Nucleus accumbens (tissue), 56 donors: ENCODE results near the gene HABP2.

Experiments
- DNase-seq, 56 donors: peaks; one replicate each; lab custom pipeline; 2025; lab: John Stamatoyannopoulos, UW

The HABP2 gene

DNA sequence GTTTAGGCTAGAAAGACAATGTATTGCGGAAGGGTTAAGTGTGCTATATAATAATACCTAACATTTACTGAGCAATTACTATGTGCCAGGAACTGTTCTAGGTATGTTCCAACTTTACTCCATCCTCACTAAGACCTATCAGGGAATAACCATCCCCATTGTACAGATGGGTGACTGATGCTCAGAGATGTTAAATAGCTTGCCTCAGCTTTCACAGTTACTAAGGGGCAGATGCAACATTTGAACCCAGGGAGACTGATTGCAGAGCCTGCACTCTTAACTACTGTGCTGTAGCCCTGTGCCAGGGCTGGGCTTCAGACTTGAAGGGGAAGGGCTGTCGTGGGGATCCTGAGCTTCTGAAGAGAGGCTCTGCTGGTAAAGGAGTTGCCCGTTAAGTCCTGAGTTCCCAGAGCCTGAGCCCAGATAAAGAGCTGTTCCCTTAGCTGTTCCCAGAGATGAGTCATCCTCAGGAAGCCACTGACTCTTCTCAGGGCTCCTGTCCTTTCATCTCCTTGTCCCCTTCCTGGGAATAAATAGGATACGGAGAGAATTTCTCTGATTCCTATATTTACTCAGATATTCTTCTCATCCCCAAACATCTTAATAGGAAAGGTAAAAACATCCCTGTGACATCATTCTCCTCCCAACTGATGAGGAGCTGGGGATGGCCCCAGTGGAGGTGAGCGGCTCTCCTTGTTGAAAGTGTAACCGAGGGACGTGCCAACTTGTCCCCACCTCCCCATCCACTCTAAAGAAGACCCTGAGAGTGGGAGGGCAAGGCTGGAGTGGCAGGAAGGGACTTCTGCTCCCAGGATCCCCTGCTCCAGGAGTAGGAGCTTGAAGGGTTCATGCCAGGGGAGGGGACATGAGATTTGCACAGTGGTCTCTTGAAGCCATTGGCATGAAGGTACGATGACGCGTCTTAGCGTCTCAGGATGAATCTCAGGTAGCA is 28.0 kb upstream of the HABP2 start:
- no peak for DNase-seq

DNA sequence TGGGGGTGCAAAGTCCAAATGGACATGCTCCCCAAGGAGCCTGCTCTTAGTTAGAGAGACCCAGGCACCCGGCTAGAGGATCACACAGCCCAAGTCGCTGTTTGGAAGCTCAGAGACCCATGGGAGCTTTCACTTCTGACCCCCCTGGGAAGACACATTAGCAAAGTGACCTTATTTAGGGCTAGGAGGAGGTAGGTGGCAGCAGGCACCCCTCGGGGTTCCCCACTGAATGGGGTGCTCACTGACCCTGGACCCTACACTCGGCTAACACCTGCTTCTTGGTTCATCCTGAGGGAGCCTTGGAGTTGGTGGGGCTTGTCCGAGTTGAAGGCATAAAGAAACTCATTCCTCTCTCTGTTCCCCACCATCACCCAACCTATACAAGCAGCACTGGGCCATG is 27.1 kb upstream of the HABP2 start:
- no peak for DNase-seq

DNA sequence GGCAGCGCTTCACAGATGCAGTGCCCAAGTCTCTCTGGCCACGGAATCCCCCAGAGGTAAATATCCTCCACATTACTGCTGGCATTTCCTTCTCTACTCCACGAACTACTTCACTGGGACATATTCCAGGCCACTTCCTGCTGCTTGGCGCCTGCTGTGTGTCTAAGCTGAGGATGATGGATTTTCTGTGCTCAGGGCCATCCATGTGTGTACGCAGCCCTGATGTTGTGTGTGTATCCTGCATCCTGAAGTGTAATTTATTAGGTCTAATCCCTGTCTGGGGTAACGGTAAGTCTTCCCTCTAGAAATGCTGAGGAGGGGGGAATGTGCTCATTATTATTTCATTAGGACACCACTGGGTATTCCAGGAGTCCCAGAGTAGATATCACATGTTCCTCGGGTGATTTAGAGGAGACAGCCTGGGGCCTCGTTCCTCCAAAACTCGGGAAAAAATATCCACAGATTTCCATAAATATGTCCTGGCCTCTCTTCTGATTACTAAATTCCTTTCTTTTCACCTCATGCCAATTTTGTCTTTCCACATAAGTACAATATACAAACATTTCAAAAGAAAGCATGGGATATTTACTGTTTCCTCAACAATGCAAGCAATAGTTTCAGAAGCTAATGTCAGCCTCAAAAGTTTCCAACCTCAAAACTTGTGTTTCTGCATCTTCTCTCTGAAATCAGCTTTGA is 25.5 kb upstream of the HABP2 start:
- DNase-seq = no peak

DNA sequence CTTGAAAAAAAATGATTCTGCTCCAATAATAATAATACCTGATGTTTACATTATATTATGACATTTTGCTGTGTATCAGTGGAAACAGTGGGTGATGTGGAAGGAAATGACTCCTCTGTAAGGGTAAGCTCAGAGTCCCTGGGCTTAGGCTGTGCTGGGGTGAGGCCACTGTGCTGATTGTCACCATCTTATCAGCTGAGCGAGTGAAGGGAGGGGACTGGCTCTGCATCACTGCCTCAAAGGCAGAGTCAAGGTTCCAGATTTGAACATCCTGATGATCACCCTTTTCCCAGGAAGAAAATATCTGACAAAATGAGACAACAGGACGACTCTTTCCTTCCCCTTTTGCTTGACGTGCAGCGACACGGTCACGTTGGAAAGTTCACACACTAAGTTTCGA is 24.0 kb upstream of the HABP2 start:
- DNase-seq = no peak

DNA sequence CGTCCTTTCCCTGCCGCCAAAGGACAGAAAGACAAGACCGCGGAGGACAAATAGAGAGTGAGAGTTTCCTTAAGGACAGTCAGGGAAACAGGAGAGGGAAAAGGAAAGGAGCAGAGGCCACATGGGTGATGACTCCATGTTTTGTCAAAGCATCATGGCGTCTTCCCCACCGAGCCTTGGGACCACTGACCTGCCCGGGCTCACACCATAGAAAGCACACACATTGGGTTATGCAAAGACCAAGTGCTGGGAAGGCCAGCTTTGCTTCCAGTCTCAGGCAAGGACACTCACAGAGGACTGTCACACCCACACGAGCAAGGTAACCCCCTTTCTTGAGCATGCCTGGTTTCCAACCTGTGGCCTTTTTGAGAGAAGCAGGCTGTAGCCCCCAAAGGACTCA is 23.3 kb upstream of the HABP2 start:
- DNase-seq = no peak

DNA sequence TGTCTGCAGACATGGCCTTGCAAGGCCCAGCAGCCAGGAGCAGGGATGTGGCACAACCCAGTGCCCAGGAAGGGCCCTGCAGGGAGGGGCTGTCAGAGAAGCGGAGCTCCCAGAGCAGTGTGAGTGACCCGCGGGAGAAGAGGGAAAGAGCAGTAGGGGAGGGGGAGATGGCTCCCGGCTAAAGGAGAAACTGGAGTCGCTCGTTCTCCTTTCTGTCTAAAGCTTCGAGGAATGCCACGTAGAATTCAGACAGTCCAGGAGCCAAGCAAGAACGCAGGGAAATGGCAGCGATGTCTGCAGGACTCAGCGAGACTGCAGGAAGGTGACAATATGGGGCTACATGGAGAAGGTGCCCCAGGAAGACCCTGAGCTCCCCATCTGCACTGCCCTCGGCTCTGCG is 22.4 kb upstream of the HABP2 start:
- DNase-seq = no peak

DNA sequence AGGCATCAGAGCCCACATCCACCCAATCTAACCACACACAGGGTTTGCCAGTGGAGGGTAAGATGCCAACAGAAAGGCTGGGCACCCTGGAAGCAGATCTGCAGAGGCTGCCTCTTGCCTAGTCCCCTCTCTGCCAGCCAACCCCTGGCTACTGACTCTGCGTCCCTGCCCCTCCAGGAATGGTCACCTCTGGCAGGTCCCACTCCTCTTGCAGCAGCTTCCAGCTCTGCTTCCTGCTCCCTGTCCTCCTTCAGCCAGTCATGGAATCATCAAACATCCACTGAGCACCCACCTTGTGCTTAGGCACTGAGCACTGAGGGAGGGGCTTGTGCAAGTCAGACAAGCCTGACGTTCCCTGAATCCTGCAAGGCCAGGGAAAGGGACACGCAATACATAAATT is 20.1 kb upstream of the HABP2 start:
- DNase-seq = no peak

DNA sequence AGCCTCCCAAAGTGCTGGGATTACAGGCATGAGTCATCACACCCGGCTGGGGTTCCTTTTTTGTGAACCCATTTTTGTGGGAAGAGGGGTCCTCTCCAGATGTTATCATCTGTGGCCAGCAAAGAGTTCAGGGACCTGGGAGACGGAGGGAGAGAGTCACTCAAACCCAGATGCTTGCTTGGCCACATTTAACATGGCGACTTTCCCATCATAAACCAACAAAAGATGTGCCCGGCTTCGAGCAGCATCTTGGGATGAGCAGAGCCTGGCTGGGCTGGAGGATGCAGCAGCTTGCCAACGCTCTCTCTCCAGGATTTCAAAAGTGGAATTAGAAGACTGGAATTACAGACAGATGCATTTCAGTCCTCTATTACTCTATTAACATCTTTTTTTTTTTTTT is 19.1 kb upstream of the HABP2 start:
- no peak for DNase-seq

DNA sequence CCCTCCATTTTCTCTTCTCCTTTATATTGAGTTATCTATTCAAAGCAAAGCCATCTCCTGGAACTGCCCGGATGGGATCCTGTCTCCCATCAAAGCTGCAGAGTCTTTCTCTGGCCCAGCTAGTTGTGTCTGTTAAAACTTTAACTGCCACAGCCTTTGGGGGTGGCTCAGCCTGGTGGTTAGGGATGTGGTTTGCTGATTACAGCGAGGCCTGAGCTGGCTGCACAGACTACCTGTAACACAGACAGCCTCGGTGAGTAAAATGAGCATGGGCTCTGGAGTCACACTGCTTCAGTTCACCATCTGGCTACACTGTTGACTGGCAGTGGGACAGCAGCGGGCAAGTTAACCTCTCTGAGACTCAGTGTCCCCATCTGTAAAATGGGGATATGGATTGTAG is 18.4 kb upstream of the HABP2 start:
- DNase-seq = no peak

DNA sequence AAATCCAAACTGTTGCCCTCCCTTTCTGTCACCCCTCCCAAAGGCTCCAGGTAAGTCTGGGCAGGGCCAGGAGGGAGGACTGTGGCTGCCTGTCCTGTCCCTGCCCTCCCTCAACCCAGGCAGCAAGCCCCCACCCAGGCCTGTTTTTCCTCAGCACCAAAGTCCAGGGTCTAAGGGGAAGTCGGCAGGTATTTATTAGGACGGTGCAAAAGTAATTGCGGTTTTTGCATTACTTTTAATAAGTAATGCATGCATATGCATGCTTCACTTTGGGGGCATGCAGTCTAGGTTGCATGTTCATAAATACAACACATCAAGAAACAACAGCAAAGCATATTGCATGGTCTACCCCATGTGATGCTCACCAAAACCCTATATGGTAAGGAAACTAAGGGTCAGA is 15.2 kb upstream of the HABP2 start:
- no peak for DNase-seq

DNA sequence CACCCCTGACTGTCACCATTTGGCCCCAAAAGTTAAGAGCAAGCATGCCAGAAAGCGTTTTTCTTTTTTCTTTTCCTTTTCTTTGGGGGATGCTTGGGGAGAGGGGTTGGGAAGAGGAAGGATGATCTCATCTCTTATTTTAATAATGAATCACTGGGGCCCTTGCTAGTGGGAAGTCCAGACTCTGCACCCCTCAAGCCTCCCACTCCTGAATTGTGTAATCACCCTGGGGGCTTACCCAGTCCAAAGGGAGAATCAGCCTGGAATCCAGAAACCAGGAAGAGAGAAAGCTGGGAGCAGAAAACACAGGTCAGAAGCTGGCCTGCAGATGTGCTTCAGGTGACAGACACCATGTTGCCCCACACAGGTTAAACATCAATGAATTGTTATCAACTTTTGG is 14.7 kb upstream of the HABP2 start:
- DNase-seq = no peak

DNA sequence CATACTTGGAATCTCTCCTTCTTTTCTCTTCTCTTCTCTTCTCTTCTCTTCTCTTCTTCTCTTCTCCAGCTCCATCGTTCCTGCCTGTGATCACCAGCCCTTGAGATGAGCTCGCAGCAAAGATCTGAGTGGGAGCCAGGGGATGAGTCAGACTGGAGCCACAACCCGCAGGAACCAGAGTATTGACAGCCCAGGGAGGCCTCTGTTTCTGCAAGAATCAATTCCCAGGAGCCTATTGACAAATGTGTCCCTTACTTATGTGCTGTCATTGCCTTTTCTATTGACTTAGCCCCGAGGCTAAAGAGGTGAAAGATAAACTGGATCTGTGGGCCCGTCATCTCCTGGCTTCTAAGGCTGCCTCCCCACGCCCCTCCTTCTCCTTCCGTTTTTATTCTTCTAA is 13.1 kb upstream of the HABP2 start:
- DNase-seq = peak in 11 of 56 donors; percentile 1 to 38 (median 11)

DNA sequence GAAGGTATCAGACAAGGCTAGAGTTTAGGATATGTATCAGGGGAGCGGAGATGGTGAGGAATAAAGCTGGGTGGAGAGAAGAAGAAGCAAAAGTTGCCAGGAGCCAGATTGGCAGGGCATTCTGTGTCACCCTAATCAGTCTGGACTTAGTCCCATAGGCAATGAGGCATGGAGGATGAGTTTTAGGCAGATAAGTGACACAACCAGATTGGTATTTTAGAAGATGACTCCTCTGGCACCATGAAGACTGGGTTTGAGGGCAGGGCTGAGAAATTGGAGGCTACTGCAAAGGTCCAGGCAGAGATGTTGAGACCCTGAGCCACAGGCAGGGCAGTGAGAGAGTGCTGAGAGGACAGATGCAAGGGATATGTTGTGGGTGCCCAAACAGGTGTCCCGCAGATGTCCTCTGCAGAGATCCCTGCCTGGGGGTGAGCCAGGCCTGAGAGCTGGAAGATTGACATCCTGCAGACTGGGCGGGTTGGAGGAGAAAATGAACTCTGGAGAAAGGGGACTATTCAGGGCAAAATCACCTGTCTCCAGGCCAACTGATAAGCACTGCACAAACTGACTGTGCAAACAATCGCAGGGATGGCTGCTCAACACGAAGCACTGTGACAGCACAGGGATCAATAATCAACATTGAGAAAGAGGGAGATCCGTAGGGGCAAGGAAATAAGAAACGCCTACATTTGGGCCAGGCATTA is 11.9 kb upstream of the HABP2 start:
- DNase-seq = no peak

DNA sequence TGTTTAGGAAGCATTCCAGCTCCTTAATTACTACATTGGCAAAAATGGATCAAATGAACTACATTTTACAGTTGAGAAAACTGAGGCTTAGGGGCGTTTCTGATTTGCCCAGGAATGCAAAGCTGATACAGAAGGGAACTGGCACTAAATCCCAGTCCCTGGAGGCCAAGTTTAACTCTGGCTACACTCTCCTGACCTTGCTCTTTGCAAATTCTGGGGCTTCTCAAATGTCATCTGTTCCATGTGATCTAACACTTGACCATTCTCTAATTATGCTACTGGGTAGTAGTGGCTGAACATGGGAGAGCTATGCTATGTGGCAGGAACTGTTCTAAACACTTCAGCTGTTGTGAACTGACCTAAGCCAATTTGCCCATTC is 11.3 kb upstream of the HABP2 start:
- DNase-seq = no peak

DNA sequence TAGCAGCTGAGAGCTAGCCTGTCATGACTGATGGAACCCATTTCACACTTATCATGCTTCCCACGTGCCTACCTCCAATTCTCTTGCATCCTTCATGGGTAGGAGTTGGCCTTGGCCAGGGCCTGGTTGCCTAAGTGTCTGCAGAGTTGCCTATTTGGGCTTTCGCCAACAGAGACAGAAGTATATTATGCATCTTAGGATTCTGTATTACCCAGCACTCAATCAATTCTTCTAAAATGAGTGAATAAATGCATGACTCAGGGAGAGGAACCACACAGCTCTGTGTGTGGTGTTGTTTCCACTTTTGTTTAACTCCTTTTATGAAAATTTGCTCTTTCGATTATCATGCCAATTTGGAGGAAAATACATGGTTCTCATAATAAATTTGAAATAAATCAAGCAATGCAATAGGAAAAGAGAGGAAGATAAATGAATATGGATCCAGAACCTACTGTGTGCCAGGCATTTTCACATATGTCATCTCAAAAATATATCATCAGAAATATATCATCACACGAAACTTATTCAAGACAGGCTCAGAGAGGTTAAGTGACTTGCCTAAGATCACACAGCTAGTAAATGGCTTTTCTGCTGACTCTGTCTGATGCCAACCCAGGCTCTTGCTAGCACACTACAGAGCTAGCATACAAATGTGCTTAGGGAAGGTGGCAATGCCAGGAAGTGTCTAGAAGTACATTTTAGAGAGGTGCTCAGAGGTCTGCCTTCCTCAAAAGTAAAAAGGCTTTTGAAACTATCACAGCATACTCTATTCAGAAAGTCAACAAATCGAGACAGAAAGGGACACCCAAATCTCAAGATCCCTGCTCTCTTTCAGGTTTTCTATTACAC is 9.5 kb upstream of the HABP2 start:
- no peak for DNase-seq

DNA sequence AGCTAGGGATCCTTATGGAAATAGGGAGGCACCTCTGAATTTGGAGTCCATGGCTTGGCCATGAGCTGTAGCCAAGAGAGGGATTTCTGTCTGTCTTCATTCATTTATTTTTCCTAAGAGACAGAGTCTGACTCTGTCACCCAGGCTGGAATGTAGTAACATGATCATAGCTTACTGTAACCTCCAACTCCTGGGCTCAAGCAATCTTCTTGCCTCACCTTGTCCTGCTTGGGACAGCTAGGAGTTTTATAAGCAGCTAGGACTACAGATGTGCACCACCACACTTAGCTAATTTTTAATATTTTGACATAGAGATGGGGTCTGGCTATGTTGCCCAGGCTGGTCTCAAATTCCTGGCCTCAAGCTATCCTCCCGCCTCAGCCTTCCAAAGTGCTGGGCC is 8.5 kb upstream of the HABP2 start:
- DNase-seq = no peak

DNA sequence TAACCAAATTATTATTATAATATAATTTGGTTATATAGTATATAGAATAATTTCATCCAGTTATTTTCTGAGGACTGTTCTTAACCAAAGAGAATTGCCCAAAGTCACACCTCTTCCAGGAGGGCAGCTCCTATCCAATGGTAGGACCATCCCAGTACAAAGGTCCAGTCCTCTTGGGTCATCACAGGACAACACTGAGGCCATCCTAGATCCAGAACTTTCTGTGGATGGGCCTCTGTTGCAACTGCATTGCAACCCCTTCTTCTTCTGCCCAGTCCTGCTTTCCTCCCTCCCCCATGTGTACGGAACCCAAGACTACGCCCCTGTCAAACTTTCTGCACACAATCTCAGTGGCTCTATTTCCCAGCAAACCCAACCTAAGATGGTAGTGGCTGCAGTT is 5.4 kb upstream of the HABP2 start:
- DNase-seq = no peak

DNA sequence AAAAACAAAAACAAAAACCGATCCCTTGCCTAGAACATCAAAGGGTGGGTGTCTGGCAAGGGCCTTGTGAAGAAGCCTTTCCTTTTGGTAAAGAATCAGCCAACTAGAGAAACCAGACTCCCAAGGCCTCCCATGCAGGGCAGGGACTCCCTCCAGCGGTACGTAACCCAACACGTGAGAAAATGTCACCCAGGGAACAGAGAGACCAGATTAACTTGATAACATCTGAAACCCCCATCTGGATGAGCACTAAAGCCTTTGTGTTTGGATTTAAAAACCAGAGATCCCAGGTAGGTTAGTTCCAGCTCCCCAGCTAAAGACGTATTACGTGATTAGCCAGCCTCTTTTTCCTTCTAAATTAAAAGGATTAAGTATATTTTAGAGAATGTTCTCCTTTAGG is 3.0 kb upstream of the HABP2 start:
- DNase-seq = no peak

DNA sequence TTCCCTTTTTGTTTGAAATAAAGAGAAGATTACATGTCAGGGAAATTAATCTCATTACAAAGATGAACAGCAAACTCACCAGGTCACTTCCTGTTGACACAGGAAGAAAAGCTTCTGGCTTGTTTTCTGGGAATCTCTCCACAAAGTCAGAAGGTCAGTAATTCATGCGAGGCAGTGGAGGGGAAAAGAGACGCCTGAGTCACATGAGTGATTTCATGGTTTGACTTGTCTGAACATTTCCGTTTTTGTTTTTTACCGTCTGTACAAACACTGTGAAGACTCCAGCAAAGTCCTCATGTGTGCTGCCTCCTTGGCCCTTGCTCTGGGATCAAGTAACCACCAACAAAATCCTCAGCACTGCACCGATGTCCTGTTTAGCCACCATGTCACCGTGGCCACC is 2.5 kb upstream of the HABP2 start:
- DNase-seq = no peak

DNA sequence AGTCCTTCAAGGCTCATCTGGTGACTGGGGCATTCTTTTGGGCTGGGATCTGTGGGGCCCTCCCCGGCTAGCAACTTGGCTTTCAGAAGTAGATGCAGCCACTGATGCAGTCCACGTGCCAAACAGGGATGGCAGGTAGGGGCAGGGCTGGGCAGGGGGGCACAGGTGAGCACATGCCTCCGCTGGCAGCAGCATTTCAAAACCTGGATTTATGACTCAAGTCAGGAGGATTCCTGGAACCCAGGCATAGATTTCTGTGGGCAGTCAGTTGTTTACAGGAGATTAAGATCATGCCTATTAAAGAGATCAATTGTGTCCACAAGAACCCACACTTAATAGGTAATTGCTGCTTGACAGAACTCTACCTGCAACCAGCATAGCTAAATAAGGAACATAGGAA is 839 bp upstream of the HABP2 start:
- DNase-seq = no peak

DNA sequence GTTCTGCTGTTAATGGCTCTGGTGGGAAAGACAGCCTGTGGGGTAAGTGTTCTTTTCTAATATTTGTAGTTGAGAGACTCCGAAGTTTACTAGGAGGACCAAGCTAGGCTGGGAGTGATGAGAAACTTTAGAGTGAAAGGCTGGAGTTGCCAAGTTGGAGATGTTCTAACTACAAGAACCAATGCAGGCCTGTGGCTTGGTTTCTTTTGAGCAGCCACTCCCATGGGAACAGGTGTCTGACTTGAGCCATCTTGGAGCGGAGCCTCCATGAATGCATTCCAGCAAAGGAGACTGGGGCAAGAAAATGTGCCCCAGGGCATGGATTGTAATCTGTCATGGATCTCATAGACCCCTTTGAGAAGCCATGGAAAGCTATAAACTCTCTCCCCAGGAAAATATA is 296 bp downstream of the HABP2 start:
- no peak for DNase-seq
